Lung microvascular endothelial cell (primary cell): ENCODE measurements around the gene AUH. TPM values are rescaled to one million over a fixed set of nuclear protein-coding genes. Genes with fewer than 3 reads are reported as not detected.
A peak's percentile ranks its signal among the peaks of the same experiment; 100 is the strongest.

Source experiments
- DNase-seq, 2 donors: peaks; one replicate each; pipeline versions ENCODE4 v3.0.0 to v3.0.0-alpha.2; 2010; ENCODE audit warnings: low read depth in 2 of 2
- total RNA-seq: library from RNA; depleted of rRNA; stranded (reverse); fragments of >200 nt; gene quantifications from 2 replicates; pipeline ENCODE4 v1.2.1, GENCODE V29; 2014

AUH gene
- total RNA-seq, 1 donor from 2014 or later: 13.3 TPM

DNA sequence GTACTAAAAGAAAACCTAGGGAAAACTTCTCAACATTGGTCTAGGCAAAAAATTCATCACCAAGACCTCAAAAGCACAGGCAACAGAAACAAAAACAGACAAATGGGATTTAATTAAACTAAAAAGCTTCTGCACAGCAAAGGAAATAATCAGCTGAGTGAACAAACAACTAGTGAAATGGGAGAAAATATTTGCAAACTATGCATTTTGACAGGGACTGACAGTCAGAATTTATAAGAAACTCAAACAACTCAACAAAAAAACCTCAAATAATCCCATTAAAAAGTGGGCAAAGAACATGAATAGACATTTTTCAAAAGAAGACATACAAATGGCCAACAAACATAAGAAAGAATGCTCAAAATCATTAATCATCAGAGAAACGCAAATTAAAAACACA, 189.4 kb downstream of the AUH start:
- DNase-seq: no peak

DNA sequence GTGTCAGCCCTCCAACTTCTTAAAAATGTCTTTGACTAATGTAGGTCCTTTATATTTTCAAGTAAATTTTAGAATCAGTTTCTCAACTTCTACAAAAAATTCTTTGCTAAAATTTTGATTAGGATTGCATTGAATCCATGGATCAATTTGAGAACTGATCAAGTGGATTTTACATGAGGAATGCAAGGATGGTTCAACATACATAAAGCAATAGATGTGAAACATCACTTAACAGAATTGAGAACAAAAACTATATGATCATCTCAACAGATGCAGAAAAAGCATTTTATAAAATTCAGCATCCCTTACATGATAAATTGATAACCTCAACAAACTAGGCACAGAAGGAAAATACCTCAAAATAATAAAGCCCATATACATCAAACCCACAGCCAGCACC, 190.8 kb downstream of the AUH start:
- no peak for DNase-seq

DNA sequence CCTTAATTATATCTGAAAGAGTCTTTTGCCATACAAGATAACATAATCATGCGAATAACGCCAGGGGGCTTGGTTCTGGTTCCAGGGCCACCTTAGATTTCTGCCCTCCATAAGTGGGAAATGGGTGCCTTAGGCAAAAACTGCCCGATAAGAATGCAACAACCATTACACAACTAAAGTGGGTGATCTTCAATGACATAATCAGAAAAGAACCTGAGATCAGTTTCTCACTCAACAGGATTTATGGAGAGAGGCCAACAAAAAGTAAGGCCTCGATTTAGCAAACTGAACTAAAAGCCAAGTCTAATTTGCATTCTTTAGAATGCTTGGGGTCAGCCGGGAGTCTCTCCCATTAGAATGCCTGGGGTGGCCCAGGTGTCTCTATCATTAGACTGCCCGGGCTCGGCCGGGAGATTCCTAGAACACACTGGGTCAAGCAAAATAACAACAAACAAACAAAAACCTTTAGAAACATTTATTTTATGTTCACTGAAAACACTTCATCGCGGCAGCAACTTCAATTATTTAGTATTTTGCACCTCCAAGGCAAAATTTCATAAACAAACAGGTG, 194.8 kb downstream of the AUH start:
- no peak for DNase-seq

DNA sequence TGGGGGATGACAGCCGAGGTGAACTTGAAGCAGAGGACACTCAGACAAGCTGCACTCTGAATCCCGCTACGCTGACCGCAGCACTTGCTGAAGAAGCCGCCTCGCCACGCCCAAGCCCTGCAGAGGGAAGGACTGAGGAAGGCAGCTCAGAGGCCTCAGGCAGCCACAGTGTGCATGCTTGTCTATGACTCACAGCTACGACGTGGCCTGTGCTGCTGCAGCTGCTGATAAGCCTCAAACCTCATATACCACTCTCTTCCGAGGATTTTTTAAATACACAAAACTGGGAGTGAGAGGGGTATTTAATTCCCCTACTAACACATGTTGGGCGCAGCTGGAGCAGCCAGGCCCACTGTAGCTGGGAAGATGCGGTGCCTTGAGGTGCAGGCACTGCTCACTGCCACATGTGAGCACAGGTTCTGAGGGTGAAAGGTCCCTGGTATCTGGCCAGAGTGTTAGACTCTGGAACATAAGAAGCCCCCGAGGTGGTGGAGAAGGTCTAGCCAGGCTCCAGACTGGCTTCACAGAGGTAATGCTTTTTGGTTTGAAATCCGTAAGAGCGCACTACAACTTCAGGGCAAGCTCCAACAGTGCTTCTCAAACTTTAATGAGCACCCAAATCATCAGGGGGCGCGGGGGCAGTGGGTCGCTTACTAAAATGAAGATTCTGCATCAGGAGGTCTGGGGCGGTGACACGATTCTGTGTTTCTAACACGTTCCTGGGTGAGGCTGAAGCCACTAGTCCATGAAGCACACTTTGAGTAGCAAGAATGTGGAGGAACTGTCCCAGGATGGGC, 196.8 kb downstream of the AUH start:
- peak; percentile 27 to 91 for DNase-seq

Other genes with a start within 250 kb of the AUH start
- 2.6 and 4.6 TPM in 2 replicates for gene NFIL3, start 61.9 kb upstream of the AUH start, total RNA-seq